Nephron progenitor cell (in vitro differentiated cells): Measurements from ENCODE around the gene SYNDIG1.

ENCODE experiments used
- DNase-seq: peaks from one replicate; pipeline ENCODE4 v3.0.0; 2021
- H3K27ac Mint-ChIP-seq: 2 replicates; pipeline ENCODE4 v1.8.0; 2021; ENCODE audit warnings: mild to moderate bottlenecking, moderate library complexity, mixed read lengths
- H3K27me3 Mint-ChIP-seq: 2 replicates; pipeline ENCODE4 v1.8.0; 2021; ENCODE audit warnings: mild to moderate bottlenecking, low read depth, mixed read lengths; ENCODE audit not compliant: poor library complexity
- H3K36me3 Mint-ChIP-seq: 2 replicates; pipeline ENCODE4 v1.8.0; 2021; ENCODE audit warnings: low read depth, mixed read lengths
- H3K4me1 Mint-ChIP-seq: 2 replicates; pipeline ENCODE4 v1.8.0; 2021; ENCODE audit warnings: mixed read lengths
- H3K4me3 Mint-ChIP-seq: 2 replicates; pipeline ENCODE4 v1.8.0; 2021; ENCODE audit warnings: mild to moderate bottlenecking, moderate library complexity, mixed read lengths
- H3K9me3 Mint-ChIP-seq: 2 replicates; pipeline ENCODE4 v1.8.0; 2021; ENCODE audit warnings: mild to moderate bottlenecking, moderate library complexity, mixed read lengths
- CTCF ChIP-seq: fragments of 200-600 bp; sonication (generic); IDR thresholded peaks from 2 replicates; pipeline ENCODE4 v1.5.0; 2021; ENCODE audit warnings: antibody characterized with exemption

SYNDIG1 gene

GRCh38 chr20:24478584-24478983 is 9.2 kb downstream of the SYNDIG1 start:
- no peak for DNase-seq
- Mint-ChIP-seq H3K9me3 (no peaks in the 10 kb centered on the region), H3K36me3 (no peaks in the 10 kb centered on the region), H3K27me3 (peaks cover 21% of the 10 kb centered on the region), H3K4me1 (peaks cover 17% of the 10 kb centered on the region), H3K27ac (no peak overlapping the region), H3K4me3 (no peak overlapping the region)
- no peak for TF ChIP-seq CTCF

- peaks cover 18% of the 10 kb centered on the region for H3K27me3 Mint-ChIP-seq
- no peak for DNase-seq
- TF ChIP-seq CTCF, result no peak
- H3K4me3 Mint-ChIP-seq, result no peak overlapping the region
- H3K27ac Mint-ChIP-seq, result no peak overlapping the region
- H3K9me3 Mint-ChIP-seq, result no peaks in the 10 kb centered on the region
- H3K4me1 Mint-ChIP-seq, result peaks cover 15% of the 10 kb centered on the region
- no peaks in the 10 kb centered on the region for H3K36me3 Mint-ChIP-seq
Measured at GRCh38 chr20:24479106-24479505, 9.7 kb downstream of the SYNDIG1 start.

GRCh38 chr20:24479595-24479994 is 10.2 kb downstream of the SYNDIG1 start:
- Mint-ChIP-seq H3K27ac (no peak overlapping the region), H3K4me1 (peaks cover 16% of the 10 kb centered on the region), H3K9me3 (no peaks in the 10 kb centered on the region), H3K27me3 (peaks cover 18% of the 10 kb centered on the region), H3K4me3 (no peak overlapping the region), H3K36me3 (no peaks in the 10 kb centered on the region)
- TF ChIP-seq CTCF, result no peak
- DNase-seq, result no peak

- TF ChIP-seq CTCF, result no peak
- DNase-seq, result no peak
- Mint-ChIP-seq H3K4me3 (no peak overlapping the region), H3K4me1 (peaks cover 16% of the 10 kb centered on the region), H3K36me3 (no peaks in the 10 kb centered on the region), H3K27ac (no peak overlapping the region), H3K9me3 (no peaks in the 10 kb centered on the region), H3K27me3 (peaks cover 21% of the 10 kb centered on the region)
Measured at GRCh38 chr20:24480509-24480908, 11.1 kb downstream of the SYNDIG1 start.

GRCh38 chr20:24481173-24481572 is 11.7 kb downstream of the SYNDIG1 start:
- no peak for TF ChIP-seq CTCF
- DNase-seq, result no peak
- Mint-ChIP-seq H3K9me3 (no peaks in the 10 kb centered on the region), H3K36me3 (no peaks in the 10 kb centered on the region), H3K4me1 (peaks cover 16% of the 10 kb centered on the region), H3K4me3 (no peak overlapping the region), H3K27me3 (peaks cover 23% of the 10 kb centered on the region), H3K27ac (no peak overlapping the region)

GRCh38 chr20:24483435-24484080 is 14.1 kb downstream of the SYNDIG1 start:
- Mint-ChIP-seq H3K27me3 (peaks cover 17% of the 10 kb centered on the region), H3K4me1 (peaks cover 16% of the 10 kb centered on the region), H3K36me3 (no peaks in the 10 kb centered on the region), H3K27ac (no peak overlapping the region), H3K9me3 (no peaks in the 10 kb centered on the region), H3K4me3 (no peak overlapping the region)
- no peak for TF ChIP-seq CTCF
- no peak for DNase-seq
